ENCODE results near the gene WDR93.
A peak's percentile ranks its signal among the peaks of the same experiment; 100 is the strongest.

WDR93 gene

DNA sequence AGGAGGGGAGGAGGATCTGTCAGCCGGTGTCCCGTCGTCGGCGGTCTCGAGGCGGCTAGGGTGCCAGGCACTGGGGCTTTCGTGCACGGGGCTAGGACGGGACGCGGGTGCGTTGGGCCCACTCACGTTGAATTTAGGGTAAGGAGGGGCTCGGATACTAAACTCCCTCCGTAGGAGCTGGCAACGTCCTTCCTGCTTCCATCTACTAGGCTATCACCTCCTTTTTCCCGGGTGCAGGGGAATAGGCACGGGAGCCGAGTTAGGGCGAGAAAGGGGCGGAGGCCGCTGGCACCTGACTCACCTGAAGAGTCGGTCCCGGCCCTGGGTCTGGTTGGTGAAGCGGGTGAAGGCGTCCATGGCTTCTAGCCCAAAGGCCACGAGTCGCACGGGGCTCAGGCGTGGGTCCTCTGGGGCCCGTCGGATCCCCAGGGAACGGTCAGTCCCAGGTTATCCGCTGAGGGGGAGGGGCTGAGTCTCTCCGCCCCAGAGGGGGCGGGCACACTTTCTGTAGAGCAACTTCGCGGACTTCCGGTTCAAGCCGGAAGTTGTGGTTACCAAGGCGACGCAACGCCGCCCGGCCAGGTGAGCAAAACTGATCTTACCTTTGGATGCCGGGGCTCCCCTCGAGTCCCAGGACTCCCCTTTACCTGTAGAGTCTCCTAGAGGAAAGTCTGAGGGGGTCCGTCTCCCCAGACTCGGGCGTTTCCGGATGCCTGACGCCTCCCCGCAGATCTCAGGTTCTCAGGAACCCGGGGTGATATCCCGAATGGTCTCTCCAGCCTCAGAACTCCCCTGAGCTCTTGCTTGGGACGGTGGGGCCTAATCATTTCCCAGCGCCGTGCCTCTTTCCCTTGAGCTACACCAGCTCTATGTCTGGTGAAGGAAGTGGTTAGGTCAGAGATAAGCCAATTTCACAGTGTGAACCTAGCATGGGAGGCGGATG lies at the start of gene WDR93, which contains the start of gene PEX11A:
TSS of gene WDR93 (plus strand) at position 536 of the 943 bp plus-strand sequence. CDS start 10,936 bp downstream, outside the sequence.
TSS of gene PEX11A (minus strand) at position 479 of the 943 bp plus-strand sequence. CDS start at position 357, 122 bp downstream.
- peak; percentile 80 for DNase-seq

DNA sequence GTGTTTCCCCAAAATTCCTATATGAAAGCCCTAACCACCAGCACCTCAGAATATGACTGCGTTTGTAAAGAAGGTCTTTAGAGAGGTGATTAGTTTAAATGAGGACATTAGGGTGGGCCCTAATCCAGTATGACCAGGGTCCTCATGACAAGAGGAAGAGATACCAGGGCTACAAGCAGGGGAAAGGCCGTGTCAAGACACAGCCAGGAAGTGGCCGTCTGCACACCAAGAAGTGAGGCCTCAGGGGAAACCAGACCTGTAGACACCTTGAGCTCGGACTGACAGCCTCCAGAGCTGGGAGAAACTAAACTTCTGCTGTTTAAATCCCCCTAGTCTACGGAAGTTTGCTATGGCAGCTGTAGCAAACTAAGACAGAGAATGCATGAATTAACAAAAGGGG lies 49.6 kb upstream of the WDR93 start:
- no peak for DNase-seq

- DNase-seq, result no peak
Measured at GRCh38 chr15:89642106-89642505, 48.5 kb upstream of the WDR93 start.

- DNase-seq, result no peak
Measured at GRCh38 chr15:89645680-89646079, 44.9 kb upstream of the WDR93 start.

GRCh38 chr15:89646416-89647141 lies 44.0 kb upstream of the WDR93 start:
- no peak for DNase-seq

DNA sequence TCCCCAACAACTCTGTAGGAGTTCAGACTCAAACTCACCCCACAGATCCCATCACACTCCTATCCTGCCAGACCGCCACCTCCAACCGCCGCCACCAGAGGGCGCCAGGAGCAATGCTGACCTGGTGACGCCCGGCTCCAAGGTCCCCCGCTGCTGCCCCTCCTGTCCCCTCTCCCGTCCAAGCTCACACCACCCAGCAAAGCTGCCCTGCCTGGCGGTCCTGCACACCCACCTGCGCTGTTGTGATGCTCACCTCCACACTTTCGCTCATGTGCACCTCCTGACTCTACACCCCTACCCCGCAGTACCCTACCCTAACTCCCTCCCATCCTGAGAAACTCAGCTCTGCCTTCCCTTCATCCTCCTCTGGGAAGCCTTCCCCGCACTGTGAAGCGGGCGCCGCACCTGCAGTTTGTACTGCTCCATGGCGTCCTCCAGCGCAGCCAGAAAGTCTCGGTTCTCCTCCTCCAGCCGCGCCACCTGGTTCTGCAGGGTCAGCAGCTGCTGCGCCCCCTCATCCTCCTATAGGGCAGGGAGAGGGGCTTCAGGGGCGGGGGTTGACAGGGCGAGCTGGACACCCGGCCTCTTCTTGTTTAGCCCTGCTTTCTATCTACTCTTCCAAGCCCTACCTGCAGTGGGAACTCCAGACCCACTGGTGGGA lies 43.3 kb upstream of the WDR93 start:
- DNase-seq, result peak; percentile 38

DNA sequence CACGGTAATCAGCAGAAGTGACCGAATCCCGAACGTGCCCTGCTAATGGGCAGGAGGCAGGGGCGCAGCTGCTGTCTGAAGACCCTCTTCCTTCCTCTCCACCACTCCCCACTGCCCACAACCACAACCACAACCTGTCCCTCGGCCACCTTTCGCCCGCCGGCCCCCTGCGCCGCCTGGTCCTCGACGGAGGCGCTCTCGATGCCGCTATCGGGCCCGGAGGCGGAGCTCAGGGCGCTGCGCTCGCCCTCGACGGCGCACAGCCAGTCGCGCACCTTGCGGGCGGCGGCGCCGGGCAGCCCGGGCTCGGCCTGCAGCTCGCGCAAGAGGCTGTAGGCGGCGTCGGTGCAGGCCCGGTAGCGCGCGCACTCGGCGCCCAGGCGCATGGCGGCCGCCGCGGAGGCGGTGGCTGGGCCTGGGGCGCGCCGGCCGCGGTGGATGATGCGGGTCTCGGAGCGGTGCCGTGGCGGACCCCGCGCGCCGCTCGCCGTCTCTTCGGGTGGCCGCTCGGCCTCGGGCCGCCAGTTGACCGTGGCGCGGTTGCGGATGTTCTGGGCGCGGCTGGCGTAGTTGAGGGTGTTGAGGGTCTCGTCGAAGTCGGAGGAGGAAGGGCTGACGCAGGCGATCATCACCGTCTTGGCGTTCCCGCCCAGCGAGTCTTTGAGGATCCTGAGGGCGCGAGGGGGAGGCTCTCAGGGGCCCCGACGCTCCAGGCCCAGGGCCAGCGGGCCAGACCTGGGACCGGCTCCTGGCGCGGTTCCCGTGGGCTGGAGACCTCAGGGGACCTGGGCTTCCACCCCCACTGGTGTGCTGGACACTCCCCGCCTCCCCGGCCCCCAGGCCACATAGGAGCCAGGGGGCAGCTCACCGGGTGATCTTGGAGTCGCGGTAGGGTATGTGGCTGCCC lies 42.3 kb upstream of the WDR93 start:
- DNase-seq, result no peak

- DNase-seq, result no peak
Measured at GRCh38 chr15:89649013-89649625, 41.5 kb upstream of the WDR93 start.

DNA sequence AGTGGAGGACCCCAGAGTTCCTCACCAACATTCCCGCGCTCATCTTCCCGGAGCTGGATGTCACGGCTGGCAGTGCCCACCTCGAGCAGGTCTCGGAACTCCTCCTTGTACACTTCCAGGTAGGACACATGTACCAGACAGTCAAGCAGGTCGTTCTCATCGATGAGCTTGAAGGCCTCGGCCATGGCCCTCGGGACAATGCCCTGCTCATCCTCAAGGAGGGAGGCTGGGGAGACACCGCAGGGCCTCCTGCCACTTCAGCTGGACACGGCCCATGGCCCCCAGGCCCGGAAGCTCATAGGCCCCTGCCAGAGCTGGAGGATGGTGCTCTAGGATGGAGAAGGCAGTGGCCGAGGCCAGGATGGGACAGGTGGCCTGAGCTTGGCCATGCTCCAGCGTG lies 40.9 kb upstream of the WDR93 start:
- no peak for DNase-seq

DNA sequence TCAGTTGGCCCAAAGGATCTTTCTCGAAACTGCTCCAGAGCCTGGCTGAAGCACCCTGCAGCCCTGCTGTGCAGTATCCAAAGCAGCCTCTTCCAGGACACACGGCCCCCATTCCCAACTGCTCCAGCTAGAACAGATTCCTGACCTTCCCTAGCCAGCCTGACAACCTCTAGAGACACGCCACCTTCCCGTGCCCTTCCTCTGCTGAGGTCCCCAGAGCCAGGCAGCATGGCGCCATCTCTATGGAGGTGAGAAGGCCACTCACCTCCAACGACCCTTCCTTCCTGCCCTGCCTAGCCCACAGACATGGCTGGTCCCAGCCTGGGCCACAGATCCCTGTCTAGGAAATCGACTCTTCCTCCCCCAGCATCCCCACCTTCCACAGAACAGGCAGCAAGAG lies 38.5 kb upstream of the WDR93 start:
- no peak for DNase-seq

DNA sequence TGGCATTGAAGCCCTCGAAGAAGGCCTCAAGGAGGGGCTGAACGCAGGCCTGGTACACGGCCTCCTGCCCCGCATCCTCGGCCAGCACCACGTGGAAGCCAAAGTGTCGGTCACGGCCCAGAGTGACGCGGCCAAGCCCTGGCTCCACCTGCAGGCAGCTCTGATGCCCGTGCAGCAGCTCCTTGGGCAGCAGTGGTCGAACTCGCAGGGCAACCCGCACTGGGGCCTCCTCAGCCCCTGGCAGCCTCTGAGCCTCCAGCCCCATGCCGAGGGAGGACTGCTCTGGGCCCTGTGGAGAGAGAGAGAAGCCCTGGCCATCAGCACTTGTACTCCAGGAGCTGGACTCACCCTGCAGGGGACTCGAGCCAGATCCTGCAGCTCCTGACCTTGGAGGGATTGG lies 37.9 kb upstream of the WDR93 start:
- no peak for DNase-seq

DNA sequence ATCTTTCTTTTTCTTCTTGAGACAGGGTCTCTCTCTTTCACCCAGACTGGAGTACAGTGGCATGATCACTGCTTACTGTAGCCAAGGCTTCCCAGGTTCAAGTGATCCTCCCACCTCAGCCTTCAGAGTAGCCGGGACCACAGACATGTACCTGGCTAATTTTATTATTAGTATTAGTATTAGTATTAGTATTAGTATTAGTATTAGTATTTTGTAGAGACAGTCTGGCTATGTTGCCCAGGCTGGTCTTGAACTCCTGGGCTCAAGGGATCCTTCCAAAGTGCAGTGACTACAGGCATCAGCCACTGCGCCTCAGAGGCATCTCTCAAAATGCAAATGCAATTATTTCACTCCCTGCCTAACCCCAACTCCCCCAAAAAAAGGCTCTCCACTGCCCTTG lies 37.0 kb upstream of the WDR93 start:
- no peak for DNase-seq

GRCh38 chr15:89654301-89654761 lies 36.3 kb upstream of the WDR93 start:
- DNase-seq, result no peak

GRCh38 chr15:89654847-89655805 lies 35.5 kb upstream of the WDR93 start, which contains the start of gene KIF7:
TSS of gene KIF7 (minus strand) at chr15:89655467. CDS start at chr15:89652930, 2,537 bp downstream.
- DNase-seq, result peak; percentile 35

DNA sequence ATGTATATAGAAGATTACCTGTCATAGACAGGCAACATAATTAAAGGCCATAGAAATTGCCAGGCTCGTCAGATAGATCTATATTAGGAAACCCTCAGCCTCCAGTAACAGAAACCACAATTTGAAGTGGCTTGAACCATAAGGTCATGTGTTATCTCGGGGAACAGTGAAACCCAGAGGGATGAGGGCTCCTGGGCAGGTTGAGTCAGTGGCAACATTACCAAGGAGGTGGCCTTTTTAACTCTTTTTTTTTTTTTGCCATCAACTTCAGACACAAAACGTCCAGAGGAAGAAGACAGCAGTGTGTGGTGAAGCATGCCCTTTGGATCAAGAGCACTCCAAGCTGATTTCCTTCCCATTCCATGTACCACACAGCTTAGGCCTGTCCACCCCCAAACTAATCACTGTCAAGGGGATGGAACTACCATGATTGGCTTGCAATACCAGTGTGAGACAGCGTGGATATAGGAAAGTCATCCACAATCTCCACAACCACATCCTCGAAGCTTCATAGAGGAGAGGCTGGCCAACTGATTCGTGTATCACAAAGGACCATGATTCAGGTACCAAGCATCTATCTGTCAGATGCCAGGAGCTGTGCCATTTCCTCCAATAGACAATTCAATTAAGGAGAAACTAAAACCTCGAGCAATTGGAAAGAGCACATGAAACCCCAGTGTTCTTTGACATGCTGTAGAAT lies 34.3 kb upstream of the WDR93 start:
- DNase-seq, result no peak

GRCh38 chr15:89657686-89658200 lies 32.9 kb upstream of the WDR93 start:
- no peak for DNase-seq

DNA sequence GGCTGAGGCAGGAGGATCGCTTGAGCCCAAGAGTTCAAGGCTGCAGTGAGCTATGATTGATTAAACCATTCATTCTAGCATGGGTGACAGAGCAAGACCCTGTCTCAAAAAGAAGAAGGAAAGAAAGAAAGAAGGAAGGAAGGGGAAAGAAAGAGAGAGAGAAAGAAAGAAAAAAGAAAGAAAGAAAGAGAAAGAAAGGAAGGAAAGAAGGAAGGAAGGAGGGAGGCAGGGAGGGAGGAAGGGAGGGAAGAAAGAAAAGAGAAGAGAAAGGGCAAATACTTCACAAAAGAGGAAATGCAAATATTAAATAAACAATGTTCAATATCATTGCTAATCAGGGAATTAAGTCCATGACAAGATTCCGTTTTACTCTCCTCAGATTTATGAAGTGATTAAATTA lies 31.3 kb upstream of the WDR93 start:
- no peak for DNase-seq

GRCh38 chr15:89660556-89660955 lies 30.1 kb upstream of the WDR93 start:
- no peak for DNase-seq

DNA sequence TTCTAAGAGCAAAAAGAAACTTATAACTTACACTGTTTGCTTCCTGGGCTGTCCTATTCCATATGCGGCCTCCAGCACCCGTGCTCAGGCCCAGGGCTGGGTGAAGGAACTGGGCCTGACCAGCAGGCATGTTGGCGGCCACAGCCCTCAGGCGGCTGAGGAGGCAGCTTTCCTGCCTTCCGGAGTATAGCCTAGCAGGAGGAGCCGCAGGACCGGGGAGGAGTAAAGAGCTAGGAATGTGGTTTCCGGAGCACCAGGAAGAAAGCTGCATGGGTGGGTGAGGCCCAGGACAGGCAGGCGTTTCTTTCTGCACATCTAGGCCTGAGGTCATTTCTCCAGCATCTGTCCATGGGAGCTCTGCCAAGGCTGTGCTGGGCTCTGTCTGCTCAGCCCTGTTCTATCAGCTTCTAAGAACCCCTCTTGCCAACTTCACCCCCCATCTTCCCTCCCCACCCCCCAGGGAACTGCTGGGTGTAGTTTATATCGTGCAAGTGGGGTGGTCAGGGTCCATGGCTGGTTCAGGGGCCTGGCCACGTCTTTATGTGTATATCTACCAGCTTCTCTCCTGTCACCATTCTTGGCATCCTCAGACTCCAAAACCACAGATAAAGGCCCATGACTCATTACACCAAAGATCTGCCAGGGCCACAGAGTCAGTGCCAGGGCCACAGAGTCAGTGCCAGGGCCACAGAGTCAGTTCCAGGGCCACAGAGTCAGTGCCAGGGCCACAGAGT lies 27.6 kb upstream of the WDR93 start:
- no peak for DNase-seq

Measured in NCI-H69 (cell line).